GM13976 (cell line): Measurements from ENCODE around the gene RBFA.

ENCODE experiments used
- DNase-seq: peaks from one replicate; pipeline ENCODE4 v3.0.0; 2012; ENCODE audit warnings: low spot score
- in situ Hi-C: fragments of 300-500 bp; cut with MboI; formaldehyde crosslinking; loops from one replicate; pipeline ENCODE4 v1.12.0; 2022; ENCODE audit warnings: low sequenced_read_pairs, mixed read lengths, inconsistent platforms; ENCODE audit not compliant: unreplicated experiment
- TF ChIP-seq, protein P1 (sequence below): IDR thresholded peaks from 2 replicates; pipeline ENCODE4 v1.5.1; 2012; ENCODE audit warnings: borderline replicate concordance, mild to moderate bottlenecking; ENCODE audit not compliant: insufficient read depth; ENCODE audit errors: extremely low read depth, missing control alignments, control extremely low read depth

The RBFA gene

DNA sequence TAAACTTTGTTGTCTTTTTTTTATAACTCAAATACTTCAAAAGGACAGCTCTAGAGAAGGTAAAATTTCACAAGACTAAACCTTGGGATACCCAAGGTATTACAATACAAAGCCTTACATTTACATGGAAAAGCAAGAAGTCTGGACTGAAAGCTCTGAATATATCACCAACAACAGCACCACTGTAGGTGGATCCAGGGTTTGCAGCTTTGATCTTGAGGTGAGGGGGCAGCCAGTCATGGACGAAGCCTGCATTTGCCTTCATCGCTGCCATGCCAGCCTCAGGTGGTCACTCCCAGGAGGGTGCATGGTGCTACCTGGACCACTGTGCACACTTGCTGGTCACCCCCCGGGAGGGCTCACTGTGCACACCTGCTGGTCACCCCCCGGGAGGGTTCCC is 36.6 kb downstream of the RBFA start:
- DNase-seq, result no peak
- TF ChIP-seq, protein P1, sequence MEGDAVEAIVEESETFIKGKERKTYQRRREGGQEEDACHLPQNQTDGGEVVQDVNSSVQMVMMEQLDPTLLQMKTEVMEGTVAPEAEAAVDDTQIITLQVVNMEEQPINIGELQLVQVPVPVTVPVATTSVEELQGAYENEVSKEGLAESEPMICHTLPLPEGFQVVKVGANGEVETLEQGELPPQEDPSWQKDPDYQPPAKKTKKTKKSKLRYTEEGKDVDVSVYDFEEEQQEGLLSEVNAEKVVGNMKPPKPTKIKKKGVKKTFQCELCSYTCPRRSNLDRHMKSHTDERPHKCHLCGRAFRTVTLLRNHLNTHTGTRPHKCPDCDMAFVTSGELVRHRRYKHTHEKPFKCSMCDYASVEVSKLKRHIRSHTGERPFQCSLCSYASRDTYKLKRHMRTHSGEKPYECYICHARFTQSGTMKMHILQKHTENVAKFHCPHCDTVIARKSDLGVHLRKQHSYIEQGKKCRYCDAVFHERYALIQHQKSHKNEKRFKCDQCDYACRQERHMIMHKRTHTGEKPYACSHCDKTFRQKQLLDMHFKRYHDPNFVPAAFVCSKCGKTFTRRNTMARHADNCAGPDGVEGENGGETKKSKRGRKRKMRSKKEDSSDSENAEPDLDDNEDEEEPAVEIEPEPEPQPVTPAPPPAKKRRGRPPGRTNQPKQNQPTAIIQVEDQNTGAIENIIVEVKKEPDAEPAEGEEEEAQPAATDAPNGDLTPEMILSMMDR, result no peak
- in situ Hi-C loops, result no loop called here

DNA sequence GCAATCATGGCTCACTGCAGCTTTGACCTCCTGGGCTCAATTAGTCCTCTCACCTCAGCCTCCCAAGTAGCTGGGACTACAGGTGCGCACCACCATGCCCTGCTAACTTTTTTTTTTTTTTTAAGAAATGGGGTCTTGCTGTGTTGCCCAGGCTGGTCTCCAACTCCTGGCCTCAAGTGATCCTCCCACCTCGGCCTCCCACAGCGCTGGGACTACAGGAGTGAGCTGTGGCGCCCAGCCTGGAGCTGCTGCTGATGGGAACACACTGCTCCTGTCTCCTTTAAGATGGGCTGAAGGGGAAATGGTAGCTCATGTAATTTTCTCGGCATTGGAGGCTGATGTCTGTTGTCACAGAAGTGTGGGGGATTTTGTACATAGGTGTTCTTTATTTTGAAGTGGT is 39.9 kb downstream of the RBFA start:
- in situ Hi-C loops, result no loop called here
- TF ChIP-seq, protein P1, result no peak
- DNase-seq, result no peak

DNA sequence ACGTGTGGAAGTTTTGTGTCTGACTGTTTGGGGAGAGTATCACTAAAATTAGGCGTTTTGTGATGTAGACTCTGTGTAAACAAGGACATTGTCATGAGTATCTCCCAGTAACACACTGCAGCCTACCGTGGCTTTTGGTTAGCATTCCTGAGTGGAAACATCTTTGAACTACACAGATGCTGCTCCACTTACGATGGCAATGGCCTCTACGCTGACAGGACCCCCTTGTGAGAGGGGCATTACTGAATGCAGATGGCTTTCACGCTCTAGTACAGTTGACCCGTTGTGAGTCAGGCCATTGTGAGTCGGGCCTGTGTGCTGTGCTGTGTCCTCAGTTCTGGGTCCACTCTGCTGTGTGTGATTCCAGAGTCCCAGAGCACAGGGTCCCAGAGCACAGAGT is 40.5 kb downstream of the RBFA start:
- TF ChIP-seq, protein P1, result no peak
- DNase-seq, result no peak
- in situ Hi-C loops, result no loop called here

DNA sequence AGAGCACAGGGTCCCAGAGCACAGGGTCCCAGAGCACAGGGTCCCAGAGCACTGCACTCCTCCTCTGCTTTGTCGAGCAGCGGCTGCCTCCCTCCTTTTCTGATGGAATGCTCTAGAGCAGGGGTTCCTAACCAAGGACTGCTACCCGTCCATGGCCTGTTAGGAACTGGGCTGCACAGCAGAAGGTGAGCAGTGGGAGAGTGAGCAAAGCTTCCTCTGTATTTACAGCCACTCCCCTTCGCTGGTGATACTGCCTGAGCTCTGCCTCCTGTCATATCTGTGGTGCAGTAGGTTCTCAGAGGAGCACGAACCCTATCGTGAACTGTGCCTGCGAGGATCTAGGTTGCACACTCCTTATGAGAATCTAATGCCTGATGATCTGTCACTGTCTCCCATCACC is 41.7 kb downstream of the RBFA start:
- no peak for DNase-seq
- TF ChIP-seq, protein P1, result no peak
- in situ Hi-C loops, result no loop called here

DNA sequence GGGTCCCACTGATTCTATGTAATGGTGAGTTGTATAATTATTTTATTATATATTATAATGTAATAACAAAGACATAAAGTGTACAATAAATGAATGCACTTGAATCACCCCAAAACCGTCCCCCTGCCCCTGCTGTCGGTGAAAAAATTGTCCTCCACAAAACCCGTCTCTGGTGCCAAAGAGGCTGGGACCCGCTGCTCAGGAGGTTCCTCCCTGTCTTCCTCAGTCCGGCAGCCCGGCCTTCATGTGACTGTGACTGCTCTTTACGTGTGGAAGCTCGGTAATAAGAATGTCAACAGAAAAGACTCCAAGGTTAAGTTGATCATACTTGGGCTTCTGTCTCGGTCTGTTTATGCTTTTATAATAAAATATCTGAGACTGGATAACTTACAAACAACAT is 42.1 kb downstream of the RBFA start:
- DNase-seq, result no peak
- TF ChIP-seq, protein P1, result no peak
- in situ Hi-C loops, result no loop called here

DNA sequence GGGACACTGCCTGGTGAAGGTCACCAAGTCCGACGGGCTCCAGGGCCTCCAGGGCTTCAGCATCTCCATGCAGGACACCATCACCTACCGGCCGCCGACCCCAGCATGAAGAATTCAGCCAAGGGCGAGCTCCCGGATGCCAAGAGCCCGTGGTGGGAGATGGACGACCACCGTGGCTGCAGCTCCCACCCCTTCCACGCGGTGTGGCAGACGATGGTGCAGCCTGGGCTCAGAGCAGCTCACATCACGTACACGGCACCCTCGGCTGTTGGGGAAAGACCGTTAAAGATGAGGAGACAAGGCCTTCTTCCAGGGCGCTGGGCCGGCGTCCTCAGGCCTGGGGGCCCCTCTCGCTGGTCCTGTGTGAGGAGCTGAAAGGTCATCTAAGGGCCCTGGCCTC is 43.6 kb downstream of the RBFA start:
- in situ Hi-C loops, result no loop called here
- DNase-seq, result no peak
- TF ChIP-seq, protein P1, result no peak
